SK-N-SH (cell line): Measurements from ENCODE around the gene MED8. TPM values are rescaled to one million over a fixed set of nuclear protein-coding genes. Genes with fewer than 3 reads are reported as not detected.

Source experiments
- CTCF ChIA-PET: fragments of 300-600, 350-600 bp; formaldehyde crosslinking; extraction: SDS; loops from one replicate; lab custom pipeline; 2021; lab: Yijun Ruan, JAX
- POLR2A ChIA-PET: fragments of 350-600 bp; sonication (Branson Sonifier 250); formaldehyde crosslinking; extraction: SDS; loops from one replicate; lab custom pipeline; 2020; ENCODE audit warnings: antibody characterized with exemption, inconsistent platforms; lab: Yijun Ruan, JAX
- DNase-seq: peaks from one replicate; pipeline ENCODE4 v3.0.0; 2012
- H2AFZ ChIP-seq: fragments of 200-600 bp; sonication (generic); 2 replicates; pipeline ENCODE4 v1.8.1; 2016; ENCODE audit warnings: antibody characterized with exemption, mild to moderate bottlenecking, low read depth
- H3F3A ChIP-seq: fragments of 200-600 bp; sonication (generic); replicated peaks from 2 replicates; pipeline ENCODE3; 2016; ENCODE audit warnings: antibody characterized with exemption, mild to moderate bottlenecking; ENCODE audit not compliant: insufficient read depth
- H3K27ac ChIP-seq, 2 experiments: fragments of 200-500 bp in 1 of 2; fragments of 200-600 bp in 1 of 2; sonication (Bioruptor generic) in 1 of 2; sonication (generic), shearing (Covaris generic) in 1 of 2; 2 replicates each; pipeline versions ENCODE4 v1.5.1 to v1.6.1; 2014 to 2016; ENCODE audit warnings: low read depth in 2 of 2, inconsistent platforms in 1 of 2, low read length in 1 of 2, mild to moderate bottlenecking in 1 of 2, mixed read lengths in 1 of 2
- H3K27me3 ChIP-seq: fragments of 200-600 bp; sonication (generic), shearing (Covaris generic); 2 replicates; pipeline ENCODE4 v1.6.1; 2016; ENCODE audit warnings: mixed run types; ENCODE audit not compliant: insufficient read depth
- H3K36me3 ChIP-seq, 2 experiments: fragments of 200-500 bp in 1 of 2; fragments of 200-600 bp in 1 of 2; sonication (Bioruptor generic) in 1 of 2; sonication (generic) in 1 of 2; replicated peaks in 1 of 2; 2 replicates each; pipeline versions ENCODE3 to v1.5.1; 2014 to 2016; ENCODE audit warnings: low read length in 1 of 2, mild to moderate bottlenecking in 1 of 2; ENCODE audit not compliant: insufficient read depth in 2 of 2, control insufficient read depth in 1 of 2
- H3K4me1 ChIP-seq, 2 experiments: fragments of 200-500 bp in 1 of 2; fragments of 200-600 bp in 1 of 2; sonication (Bioruptor generic) in 1 of 2; sonication (generic), shearing (Covaris generic) in 1 of 2; 2 replicates each; pipeline versions ENCODE4 v1.5.1 to v1.6.1; 2014 to 2016; ENCODE audit warnings: low read depth in 1 of 2, low read length in 1 of 2, mixed run types in 1 of 2; ENCODE audit not compliant: insufficient read depth in 2 of 2, control insufficient read depth in 1 of 2
- H3K4me2 ChIP-seq: fragments of 200-600 bp; sonication (generic), shearing (Covaris generic); 2 replicates; pipeline ENCODE4 v1.6.1; 2017; ENCODE audit warnings: mixed run types
- H3K4me3 ChIP-seq, 2 experiments: fragments of 200-500 bp in 1 of 2; fragments of 200-600 bp in 1 of 2; sonication (Bioruptor generic) in 1 of 2; sonication (generic), shearing (Covaris generic) in 1 of 2; 2 replicates each; pipeline versions ENCODE4 v1.5.1 to v1.8.1; 2014 to 2016; ENCODE audit warnings: low read depth in 2 of 2, inconsistent platforms in 1 of 2, low read length in 1 of 2, mild to moderate bottlenecking in 1 of 2, mixed read lengths in 1 of 2, moderate library complexity in 1 of 2
- H3K79me2 ChIP-seq: fragments of 200-600 bp; sonication (generic); 2 replicates; pipeline ENCODE4 v1.8.1; 2017; ENCODE audit warnings: mild to moderate bottlenecking; ENCODE audit not compliant: insufficient read depth
- H3K9ac ChIP-seq: fragments of 200-600 bp; sonication (generic); 2 replicates; pipeline ENCODE4 v1.6.1; 2017; ENCODE audit warnings: mixed run types
- H3K9me2 ChIP-seq: fragments of 200-600 bp; sonication (generic); 2 replicates; pipeline ENCODE4 v1.6.1; 2017; ENCODE audit warnings: mixed run types
- H3K9me3 ChIP-seq: fragments of 200-600 bp; sonication (generic); 2 replicates; pipeline ENCODE4 v1.6.1; 2017; ENCODE audit warnings: mixed run types, mild to moderate bottlenecking, moderate library complexity
- H4K20me1 ChIP-seq: fragments of 200-600 bp; sonication (generic); 2 replicates; pipeline ENCODE4 v1.6.1; 2017; ENCODE audit warnings: mild to moderate bottlenecking, mixed run types; ENCODE audit not compliant: insufficient read depth
- EZH2phosphoT487 ChIP-seq: fragments of 200-600 bp; sonication (generic); IDR thresholded peaks from 2 replicates; pipeline ENCODE4 v1.6.1; 2017; ENCODE audit warnings: low read depth, mixed run types, mild to moderate bottlenecking, antibody characterized with exemption, moderate library complexity, borderline replicate concordance
- FOXM1 ChIP-seq: IDR thresholded peaks from 2 replicates; pipeline ENCODE4 v1.4.0; 2012; ENCODE audit warnings: low read depth, mild to moderate bottlenecking
- GABPA ChIP-seq: IDR thresholded peaks from 2 replicates; pipeline ENCODE4 v1.4.0; 2012; ENCODE audit warnings: low read depth, mild to moderate bottlenecking
- GATA2 ChIP-seq: sonication (generic); formaldehyde crosslinking; IDR thresholded peaks from 2 replicates; pipeline ENCODE4 v1.5.0; 2020; ENCODE audit warnings: mild to moderate bottlenecking, missing genetic modification reagents
- MEF2A ChIP-seq: IDR thresholded peaks from 2 replicates; pipeline ENCODE4 v1.4.0; 2012; ENCODE audit warnings: low read depth, borderline replicate concordance
- MXI1 ChIP-seq: IDR thresholded peaks from 2 replicates; pipeline ENCODE4 v1.6.1; 2012; ENCODE audit warnings: mild to moderate bottlenecking, low read depth, low read length, improper control_type of control experiment
- NFIC ChIP-seq: IDR thresholded peaks from 2 replicates; pipeline ENCODE4 v1.4.0; 2012; ENCODE audit warnings: borderline replicate concordance
- NRF1 ChIP-seq: IDR thresholded peaks from 2 replicates; pipeline ENCODE4 v1.6.1; 2012; ENCODE audit warnings: low read depth, mild to moderate bottlenecking, low read length
- POLR2AphosphoS5 ChIP-seq: IDR thresholded peaks from 2 replicates; pipeline ENCODE4 v1.6.1; 2012; ENCODE audit warnings: low read depth, low read length
- RCOR1 ChIP-seq: fragments of 150-350 bp; IDR thresholded peaks from 2 replicates; pipeline ENCODE4 v1.6.1; 2017; ENCODE audit warnings: antibody characterized with exemption, low read length
- RXRA ChIP-seq: IDR thresholded peaks from 2 replicates; pipeline ENCODE4 v1.4.0; 2012; ENCODE audit warnings: low read depth, mild to moderate bottlenecking, borderline replicate concordance
- SIN3A ChIP-seq: IDR thresholded peaks from 2 replicates; pipeline ENCODE4 v1.6.1; 2012; ENCODE audit warnings: low read depth, mild to moderate bottlenecking, low read length, moderate library complexity, borderline replicate concordance
- SMC3 ChIP-seq: IDR thresholded peaks from 2 replicates; pipeline ENCODE4 v1.6.1; 2012; ENCODE audit warnings: low read depth, low read length, improper control_type of control experiment
- TAF1 ChIP-seq: IDR thresholded peaks from 2 replicates; pipeline ENCODE4 v1.6.1; 2012; ENCODE audit warnings: low read depth, mild to moderate bottlenecking, low read length, moderate library complexity, borderline replicate concordance
- TCF12 ChIP-seq: IDR thresholded peaks from 2 replicates; pipeline ENCODE4 v1.4.0; 2012
- TEAD4 ChIP-seq: IDR thresholded peaks from 2 replicates; pipeline ENCODE4 v1.4.0; 2012; ENCODE audit warnings: mild to moderate bottlenecking, borderline replicate concordance; ENCODE audit not compliant: insufficient read depth
- WGBS: methylation state at CpG from one replicate; pipeline ENCODE4 v1.1.6; 2017; ENCODE audit warnings: low lambda C conversion rate; 5-methylcytosine and 5-hydroxymethylcytosine counted together
- polyA plus RNA-seq, 3 experiments: library from polyadenylated mRNA; depleted of rRNA; stranded (reverse); fragments of >200 nt; gene quantifications; 2 replicates each; pipeline ENCODE4 v1.2.3, GENCODE V29; 2012
- TF ChIP-seq, protein P1 (sequence below): IDR thresholded peaks from 2 replicates; pipeline ENCODE4 v1.6.1; 2012; ENCODE audit warnings: mild to moderate bottlenecking, low read depth, low read length, moderate library complexity
- TF ChIP-seq, protein P2 (sequence below): IDR thresholded peaks from 2 replicates; pipeline ENCODE4 v1.4.0; 2012; ENCODE audit warnings: low read depth
- TF ChIP-seq, protein P3 (sequence below): IDR thresholded peaks from 2 replicates; pipeline ENCODE4; 2012

Gene MED8
- polyA plus RNA-seq, 1 of the 3 experiments (the other 2 are of a cell fraction) = 33.7 TPM

DNA sequence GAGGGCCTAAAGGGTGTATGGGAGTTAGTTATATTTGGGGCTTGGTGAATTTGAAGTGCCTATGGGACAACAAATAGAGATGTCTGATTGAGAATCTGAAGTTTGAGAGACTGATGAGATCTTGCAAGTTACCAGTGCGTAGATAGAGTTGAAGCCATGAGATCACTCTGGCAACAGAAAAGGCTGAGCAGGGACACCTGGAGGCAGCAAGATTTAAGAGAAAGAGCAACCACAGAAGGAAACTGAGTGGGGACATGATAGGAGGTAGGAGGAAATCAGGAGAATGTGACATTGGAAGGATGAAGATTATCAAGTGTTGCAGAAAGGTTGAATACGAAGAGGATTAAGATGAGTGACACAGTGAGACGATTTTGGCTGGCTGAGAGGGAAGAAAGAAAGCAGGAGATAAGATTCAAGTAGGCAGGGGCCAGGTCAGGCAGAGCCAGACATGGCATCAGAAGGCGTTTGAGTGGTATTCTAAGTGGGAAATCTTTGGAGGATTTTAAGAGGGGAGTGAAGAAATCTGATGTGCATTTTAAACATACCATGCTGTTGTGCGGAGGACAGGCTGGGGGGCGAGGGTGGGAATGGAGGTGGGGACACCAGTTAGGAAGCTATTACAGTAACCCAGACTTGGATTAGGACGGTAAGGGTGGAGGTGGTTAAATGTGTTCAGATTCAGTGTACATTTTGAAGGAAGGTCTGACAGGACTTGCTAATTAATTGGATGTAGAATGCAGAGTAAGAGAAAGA, 55.0 kb downstream of the MED8 start:
- H3K4me1 ChIP-seq = peaks cover 0 to 5% of the 10 kb centered on the region in 2 experiments; a peak in 2 of 4 replicates
- H3F3A ChIP-seq = no peaks in the 10 kb centered on the region
- ChIA-PET CTCF (no interaction called here), POLR2A (interaction anchor here (0.6 kb wide), 1 partner anchor 21 kb away, joined by 3 read pairs; no protein-coding TSS in a partner anchor)
- no peak overlapping the region for H2AFZ ChIP-seq
- no peaks in the 10 kb centered on the region for H4K20me1 ChIP-seq
- WGBS = 69% methylated on average over 7 of the region's 7 CpGs
- no peaks in the 10 kb centered on the region for H3K79me2 ChIP-seq
- TF ChIP-seq SMC3 (no peak), NFIC (no peak), FOXM1 (no peak), NRF1 (no peak), TAF1 (no peak), RCOR1 (no peak), MXI1 (no peak), GABPA (no peak), EZH2phosphoT487 (no peak), GATA2 (CRISPR knock-in tag) (no peak), RXRA (no peak), TEAD4 (no peak), MEF2A (no peak), TCF12 (no peak), SIN3A (no peak), POLR2AphosphoS5 (no peak)
- TF ChIP-seq, protein P1, sequence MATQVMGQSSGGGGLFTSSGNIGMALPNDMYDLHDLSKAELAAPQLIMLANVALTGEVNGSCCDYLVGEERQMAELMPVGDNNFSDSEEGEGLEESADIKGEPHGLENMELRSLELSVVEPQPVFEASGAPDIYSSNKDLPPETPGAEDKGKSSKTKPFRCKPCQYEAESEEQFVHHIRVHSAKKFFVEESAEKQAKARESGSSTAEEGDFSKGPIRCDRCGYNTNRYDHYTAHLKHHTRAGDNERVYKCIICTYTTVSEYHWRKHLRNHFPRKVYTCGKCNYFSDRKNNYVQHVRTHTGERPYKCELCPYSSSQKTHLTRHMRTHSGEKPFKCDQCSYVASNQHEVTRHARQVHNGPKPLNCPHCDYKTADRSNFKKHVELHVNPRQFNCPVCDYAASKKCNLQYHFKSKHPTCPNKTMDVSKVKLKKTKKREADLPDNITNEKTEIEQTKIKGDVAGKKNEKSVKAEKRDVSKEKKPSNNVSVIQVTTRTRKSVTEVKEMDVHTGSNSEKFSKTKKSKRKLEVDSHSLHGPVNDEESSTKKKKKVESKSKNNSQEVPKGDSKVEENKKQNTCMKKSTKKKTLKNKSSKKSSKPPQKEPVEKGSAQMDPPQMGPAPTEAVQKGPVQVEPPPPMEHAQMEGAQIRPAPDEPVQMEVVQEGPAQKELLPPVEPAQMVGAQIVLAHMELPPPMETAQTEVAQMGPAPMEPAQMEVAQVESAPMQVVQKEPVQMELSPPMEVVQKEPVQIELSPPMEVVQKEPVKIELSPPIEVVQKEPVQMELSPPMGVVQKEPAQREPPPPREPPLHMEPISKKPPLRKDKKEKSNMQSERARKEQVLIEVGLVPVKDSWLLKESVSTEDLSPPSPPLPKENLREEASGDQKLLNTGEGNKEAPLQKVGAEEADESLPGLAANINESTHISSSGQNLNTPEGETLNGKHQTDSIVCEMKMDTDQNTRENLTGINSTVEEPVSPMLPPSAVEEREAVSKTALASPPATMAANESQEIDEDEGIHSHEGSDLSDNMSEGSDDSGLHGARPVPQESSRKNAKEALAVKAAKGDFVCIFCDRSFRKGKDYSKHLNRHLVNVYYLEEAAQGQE = no peak
- TF ChIP-seq, protein P2, sequence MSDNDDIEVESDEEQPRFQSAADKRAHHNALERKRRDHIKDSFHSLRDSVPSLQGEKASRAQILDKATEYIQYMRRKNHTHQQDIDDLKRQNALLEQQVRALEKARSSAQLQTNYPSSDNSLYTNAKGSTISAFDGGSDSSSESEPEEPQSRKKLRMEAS = no peak
- TF ChIP-seq, protein P3, sequence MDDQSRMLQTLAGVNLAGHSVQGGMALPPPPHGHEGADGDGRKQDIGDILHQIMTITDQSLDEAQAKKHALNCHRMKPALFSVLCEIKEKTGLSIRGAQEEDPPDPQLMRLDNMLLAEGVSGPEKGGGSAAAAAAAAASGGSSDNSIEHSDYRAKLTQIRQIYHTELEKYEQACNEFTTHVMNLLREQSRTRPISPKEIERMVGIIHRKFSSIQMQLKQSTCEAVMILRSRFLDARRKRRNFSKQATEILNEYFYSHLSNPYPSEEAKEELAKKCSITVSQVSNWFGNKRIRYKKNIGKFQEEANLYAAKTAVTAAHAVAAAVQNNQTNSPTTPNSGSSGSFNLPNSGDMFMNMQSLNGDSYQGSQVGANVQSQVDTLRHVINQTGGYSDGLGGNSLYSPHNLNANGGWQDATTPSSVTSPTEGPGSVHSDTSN = no peak
- no peak overlapping the region for H3K4me3 ChIP-seq
- H3K9ac ChIP-seq = no peak overlapping the region
- H3K9me2 ChIP-seq = no peaks in the 10 kb centered on the region
- no peak overlapping the region for H3K4me2 ChIP-seq
- no peaks in the 10 kb centered on the region; the same call in 1 of the 2 replicates for H3K27me3 ChIP-seq
- H3K36me3 ChIP-seq = no peaks in the 10 kb centered on the region
- DNase-seq = no peak
- no peaks in the 10 kb centered on the region for H3K9me3 ChIP-seq
- no peak overlapping the region for H3K27ac ChIP-seq

Other genes starting within 250 kb of the MED8 start
- gene EBNA1BP2, start 217.5 kb downstream of the MED8 start, polyA plus RNA-seq (2012; rRNA removed) = 134 and 146 TPM in 2 replicates
- gene CFAP57, start 217.5 kb downstream of the MED8 start, polyA plus RNA-seq (2012; rRNA removed) = 0.36 and 0.60 TPM in 2 replicates
- not detected in 2 replicates for gene TMEM125, start 119.8 kb downstream of the MED8 start, polyA plus RNA-seq (2012; rRNA removed)
- not detected in 2 replicates for gene C1orf210, start 104.2 kb downstream of the MED8 start, polyA plus RNA-seq (2012; rRNA removed)
- 0.81 and 1.6 TPM in 2 replicates for gene TIE1, start 88.8 kb downstream of the MED8 start, polyA plus RNA-seq (2012; rRNA removed)
- gene MPL, start 52.0 kb downstream of the MED8 start, polyA plus RNA-seq (2012; rRNA removed) = not detected in 2 replicates
- gene CDC20, start 30.8 kb downstream of the MED8 start, polyA plus RNA-seq (2012; rRNA removed) = 56.1 and 82.7 TPM in 2 replicates
- gene ELOVL1, start 21.8 kb downstream of the MED8 start, polyA plus RNA-seq (2012; rRNA removed) = 127 and 182 TPM in 2 replicates
- gene SZT2, start 99 bp upstream of the MED8 start, polyA plus RNA-seq (2012; rRNA removed) = 11.1 and 12.9 TPM in 2 replicates
- gene HYI, start 64.1 kb upstream of the MED8 start, polyA plus RNA-seq (2012; rRNA removed) = 6.8 and 11.1 TPM in 2 replicates
- 67.6 and 72.7 TPM in 2 replicates for gene PTPRF, start 141.1 kb upstream of the MED8 start, polyA plus RNA-seq (2012; rRNA removed)